Neural progenitor cell (in vitro differentiated cells): ENCODE data around the gene LRP5. TPM values are rescaled to one million over a fixed set of nuclear protein-coding genes. Genes with fewer than 3 reads are reported as not detected.
"Not testable (repeated sequence)": the region's sequence is repeated elsewhere in the genome, so short reads cannot be mapped to it uniquely, and the experiment has no call there.

ENCODE experiments used
- DNase-seq: peaks from one replicate; pipeline ENCODE4 v3.0.0-alpha.2; 2016; ENCODE audit warnings: low spot score
- H2AFZ ChIP-seq: fragments of 200-600 bp; sonication (generic); replicated peaks from 2 replicates; pipeline ENCODE4 v1.6.1; 2016; ENCODE audit warnings: antibody characterized with exemption
- H3F3A ChIP-seq: fragments of 200-600 bp; sonication (generic); 2 replicates; pipeline ENCODE4 v1.6.1; 2016; ENCODE audit warnings: antibody characterized with exemption, low read depth
- H3K27ac ChIP-seq: fragments of 200-600 bp; sonication (generic); 2 replicates; pipeline ENCODE4 v1.5.1; 2016; ENCODE audit warnings: mild to moderate bottlenecking
- H3K27me3 ChIP-seq: fragments of 200-600 bp; sonication (generic); 2 replicates; pipeline ENCODE4 v1.6.1; 2016; ENCODE audit warnings: mild to moderate bottlenecking, moderate library complexity
- H3K36me3 ChIP-seq: fragments of 200-600 bp; sonication (generic); 2 replicates; pipeline ENCODE4 v1.5.1; 2016
- H3K4me1 ChIP-seq: fragments of 200-600 bp; sonication (generic); 2 replicates; pipeline ENCODE4 v1.6.1; 2016; ENCODE audit warnings: mixed run types
- H3K4me2 ChIP-seq: fragments of 200-600 bp; sonication (generic); 2 replicates; pipeline ENCODE4 v1.6.1; 2016
- H3K4me3 ChIP-seq: fragments of 200-600 bp; sonication (generic); 2 replicates; pipeline ENCODE4 v1.5.1; 2016
- H3K79me2 ChIP-seq: fragments of 200-600 bp; sonication (generic); 2 replicates; pipeline ENCODE4 v1.6.1; 2016; ENCODE audit warnings: low read depth
- H3K9ac ChIP-seq: fragments of 200-600 bp; sonication (generic); 2 replicates; pipeline ENCODE4 v1.6.1; 2016
- H3K9me3 ChIP-seq: fragments of 200-600 bp; sonication (generic); 2 replicates; pipeline ENCODE4 v1.5.1; 2016; ENCODE audit warnings: low read depth
- H4K20me1 ChIP-seq: fragments of 200-600 bp; sonication (generic); 2 replicates; pipeline ENCODE4 v1.6.1; 2016; ENCODE audit warnings: low read depth
- H3K27ac Mint-ChIP-seq: 3 replicates; pipeline ENCODE4 v1.8.0; 2021; ENCODE audit warnings: mixed read lengths
- H3K27me3 Mint-ChIP-seq: 2 replicates; pipeline ENCODE4 v1.8.0; 2022; ENCODE audit warnings: low read depth, mild to moderate bottlenecking, inconsistent platforms, moderate library complexity, mixed read lengths; ENCODE audit not compliant: insufficient read depth
- H3K36me3 Mint-ChIP-seq: 3 replicates; pipeline ENCODE4 v1.8.0; 2021; ENCODE audit warnings: mixed read lengths
- H3K4me1 Mint-ChIP-seq: 3 replicates; pipeline ENCODE4 v1.8.0; 2021; ENCODE audit warnings: mixed read lengths
- H3K4me3 Mint-ChIP-seq: 3 replicates; pipeline ENCODE4 v1.8.0; 2021; ENCODE audit warnings: mild to moderate bottlenecking, moderate library complexity, mixed read lengths
- H3K9me3 Mint-ChIP-seq: 3 replicates; pipeline ENCODE4 v1.8.0; 2020; ENCODE audit warnings: mixed read lengths
- EZH2 ChIP-seq: fragments of 200-600 bp; sonication (generic); IDR thresholded peaks from 2 replicates; pipeline ENCODE4 v1.6.1; 2017; ENCODE audit warnings: antibody characterized with exemption, mild to moderate bottlenecking, moderate library complexity
- EZH2phosphoT487 ChIP-seq: fragments of 200-600 bp; sonication (generic); IDR thresholded peaks from 2 replicates; pipeline ENCODE4 v1.6.1; 2017; ENCODE audit warnings: antibody characterized with exemption
- total RNA-seq: library from RNA; depleted of rRNA; stranded (reverse); fragments of >200 nt; gene quantifications from 2 replicates; pipeline ENCODE4 v1.2.3, GENCODE V29; 2015; ENCODE audit warnings: low replicate concordance
- TF ChIP-seq, protein P1 (sequence below): fragments of 200-600 bp; sonication (generic); IDR thresholded peaks from 2 replicates; pipeline ENCODE4 v1.5.1; 2017; ENCODE audit warnings: antibody characterized with exemption, mild to moderate bottlenecking

LRP5 gene
- total RNA-seq, 1 donor from 2014 or later: 7.3 TPM

DNA sequence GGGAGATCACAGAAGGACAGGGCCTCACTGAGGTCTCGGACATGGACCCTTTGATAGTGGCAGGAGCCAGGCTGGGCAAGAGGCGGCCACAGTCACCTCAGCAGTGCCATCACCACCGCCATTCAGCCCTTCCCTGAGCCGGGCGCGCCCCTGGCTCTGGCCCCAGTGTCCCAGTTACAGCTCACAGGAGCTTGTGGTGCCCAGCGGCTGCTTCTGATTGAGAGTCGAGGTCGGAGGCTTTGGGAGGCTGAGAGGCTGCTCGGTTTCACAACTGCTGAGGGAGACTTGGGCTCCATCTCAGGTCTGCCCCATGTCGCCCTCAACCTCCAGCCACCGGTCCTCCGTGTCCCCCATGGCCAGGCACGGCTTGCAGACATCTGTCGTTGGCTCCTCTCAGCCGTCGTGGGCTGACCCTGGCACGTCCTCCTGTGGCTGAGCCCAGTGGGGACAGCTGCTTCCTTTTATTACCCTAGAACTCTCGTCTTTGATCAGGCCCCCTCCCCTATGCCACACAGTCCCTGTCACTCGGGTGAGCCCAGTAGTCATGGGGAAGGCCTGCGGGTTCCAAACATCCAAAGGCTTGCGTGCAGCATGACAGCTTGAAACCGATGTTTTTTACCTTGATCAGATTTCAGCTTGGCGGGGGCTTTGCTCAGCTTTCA lies 119.7 kb downstream of the LRP5 start:
- Histone ChIP-seq H3K79me2 (no peaks in the 10 kb centered on the region), H3K9ac (no peak overlapping the region), H3F3A (no peaks in the 10 kb centered on the region), H2AFZ (no peak overlapping the region), H3K9me3 (peaks cover 6% of the 10 kb centered on the region), H3K4me3 (no peak overlapping the region), H3K4me1 (no peaks in the 10 kb centered on the region), H4K20me1 (no peaks in the 10 kb centered on the region), H3K4me2 (no peak overlapping the region), H3K27me3 (no peaks in the 10 kb centered on the region), H3K36me3 (peaks cover 6% of the 10 kb centered on the region), H3K27ac (no peak overlapping the region)
- Mint-ChIP-seq H3K4me3 (no peak overlapping the region), H3K27me3 (peaks cover 5% of the 10 kb centered on the region), H3K27ac (no peak overlapping the region), H3K36me3 (peaks cover 28% of the 10 kb centered on the region), H3K9me3 (peaks cover 21% of the 10 kb centered on the region), H3K4me1 (peaks cover 2% of the 10 kb centered on the region)
- TF ChIP-seq, protein P1, sequence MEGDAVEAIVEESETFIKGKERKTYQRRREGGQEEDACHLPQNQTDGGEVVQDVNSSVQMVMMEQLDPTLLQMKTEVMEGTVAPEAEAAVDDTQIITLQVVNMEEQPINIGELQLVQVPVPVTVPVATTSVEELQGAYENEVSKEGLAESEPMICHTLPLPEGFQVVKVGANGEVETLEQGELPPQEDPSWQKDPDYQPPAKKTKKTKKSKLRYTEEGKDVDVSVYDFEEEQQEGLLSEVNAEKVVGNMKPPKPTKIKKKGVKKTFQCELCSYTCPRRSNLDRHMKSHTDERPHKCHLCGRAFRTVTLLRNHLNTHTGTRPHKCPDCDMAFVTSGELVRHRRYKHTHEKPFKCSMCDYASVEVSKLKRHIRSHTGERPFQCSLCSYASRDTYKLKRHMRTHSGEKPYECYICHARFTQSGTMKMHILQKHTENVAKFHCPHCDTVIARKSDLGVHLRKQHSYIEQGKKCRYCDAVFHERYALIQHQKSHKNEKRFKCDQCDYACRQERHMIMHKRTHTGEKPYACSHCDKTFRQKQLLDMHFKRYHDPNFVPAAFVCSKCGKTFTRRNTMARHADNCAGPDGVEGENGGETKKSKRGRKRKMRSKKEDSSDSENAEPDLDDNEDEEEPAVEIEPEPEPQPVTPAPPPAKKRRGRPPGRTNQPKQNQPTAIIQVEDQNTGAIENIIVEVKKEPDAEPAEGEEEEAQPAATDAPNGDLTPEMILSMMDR: no peak
- no peak for TF ChIP-seq EZH2phosphoT487
- no peak for TF ChIP-seq EZH2
- DNase-seq: no peak

DNA sequence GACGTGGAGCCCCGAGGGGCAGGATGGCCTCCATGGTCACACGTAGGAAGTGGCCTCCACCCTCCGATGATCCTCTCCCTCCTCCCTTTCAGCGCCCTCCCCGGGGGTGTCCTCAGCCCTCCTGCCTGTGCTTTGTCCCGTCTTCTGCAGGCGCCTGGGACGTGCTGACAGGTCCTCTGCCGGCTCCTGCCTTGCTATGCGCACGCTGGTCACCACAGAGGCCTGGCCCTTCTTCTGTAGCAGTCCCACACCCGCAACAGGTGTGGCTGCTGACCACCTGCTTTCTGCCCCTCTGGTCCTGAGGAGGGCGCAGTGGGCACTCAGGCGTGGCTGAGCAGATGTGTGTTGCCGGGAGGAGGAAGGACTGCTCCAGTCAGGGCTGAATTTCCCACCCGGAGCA lies 120.5 kb downstream of the LRP5 start:
- H3K9ac ChIP-seq: no peak overlapping the region
- no peaks in the 10 kb centered on the region for H4K20me1 ChIP-seq
- Mint-ChIP-seq H3K9me3 (peaks cover 21% of the 10 kb centered on the region), H3K27ac (no peak overlapping the region), H3K27me3 (peaks cover 5% of the 10 kb centered on the region), H3K36me3 (peaks cover 29% of the 10 kb centered on the region), H3K4me1 (peaks cover 5% of the 10 kb centered on the region), H3K4me3 (no peak overlapping the region)
- no peaks in the 10 kb centered on the region for H3K79me2 ChIP-seq
- no peak overlapping the region for H3K4me3 ChIP-seq
- no peaks in the 10 kb centered on the region for H3K27me3 ChIP-seq
- no peak overlapping the region for H3K27ac ChIP-seq
- H3K4me2 ChIP-seq: no peak overlapping the region
- peaks cover 6% of the 10 kb centered on the region for H3K36me3 ChIP-seq
- peaks cover 6% of the 10 kb centered on the region for H3K9me3 ChIP-seq
- H2AFZ ChIP-seq: no peak overlapping the region
- no peak for DNase-seq
- TF ChIP-seq EZH2: no peak
- TF ChIP-seq, protein P1: no peak
- no peak for TF ChIP-seq EZH2phosphoT487
- H3K4me1 ChIP-seq: no peaks in the 10 kb centered on the region
- no peaks in the 10 kb centered on the region for H3F3A ChIP-seq

DNA sequence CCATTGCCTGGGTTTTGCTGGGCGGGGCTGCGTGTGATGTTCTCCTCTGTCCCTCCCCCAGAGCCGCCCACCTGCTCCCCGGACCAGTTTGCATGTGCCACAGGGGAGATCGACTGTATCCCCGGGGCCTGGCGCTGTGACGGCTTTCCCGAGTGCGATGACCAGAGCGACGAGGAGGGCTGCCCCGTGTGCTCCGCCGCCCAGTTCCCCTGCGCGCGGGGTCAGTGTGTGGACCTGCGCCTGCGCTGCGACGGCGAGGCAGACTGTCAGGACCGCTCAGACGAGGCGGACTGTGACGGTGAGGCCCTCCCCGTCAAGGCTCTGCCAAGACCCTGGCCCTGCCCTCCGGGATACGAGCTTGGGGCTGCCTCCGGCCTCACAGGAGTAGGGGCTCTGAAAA lies 121.2 kb downstream of the LRP5 start:
- H3K4me3 Mint-ChIP-seq: no peak overlapping the region
- peaks cover 6% of the 10 kb centered on the region for H3K9me3 ChIP-seq
- TF ChIP-seq EZH2 (no peak), EZH2phosphoT487 (no peak)
- TF ChIP-seq, protein P1: no peak
- H3K4me1 Mint-ChIP-seq: peaks cover 5% of the 10 kb centered on the region
- H3K4me3 ChIP-seq: no peak overlapping the region
- no peaks in the 10 kb centered on the region for H3F3A ChIP-seq
- peaks cover 6% of the 10 kb centered on the region for H3K36me3 ChIP-seq
- H3K4me2 ChIP-seq: no peak overlapping the region
- no peaks in the 10 kb centered on the region for H3K27me3 ChIP-seq
- H3K9ac ChIP-seq: no peak overlapping the region
- H3K9me3 Mint-ChIP-seq: peaks cover 17% of the 10 kb centered on the region
- H3K79me2 ChIP-seq: no peaks in the 10 kb centered on the region
- no peak overlapping the region for H3K27ac ChIP-seq
- H3K36me3 Mint-ChIP-seq: peaks cover 25% of the 10 kb centered on the region
- H3K4me1 ChIP-seq: no peaks in the 10 kb centered on the region
- H3K27me3 Mint-ChIP-seq: peaks cover 5% of the 10 kb centered on the region
- DNase-seq: no peak
- H4K20me1 ChIP-seq: no peaks in the 10 kb centered on the region
- H3K27ac Mint-ChIP-seq: no peak overlapping the region
- no peak overlapping the region for H2AFZ ChIP-seq

DNA sequence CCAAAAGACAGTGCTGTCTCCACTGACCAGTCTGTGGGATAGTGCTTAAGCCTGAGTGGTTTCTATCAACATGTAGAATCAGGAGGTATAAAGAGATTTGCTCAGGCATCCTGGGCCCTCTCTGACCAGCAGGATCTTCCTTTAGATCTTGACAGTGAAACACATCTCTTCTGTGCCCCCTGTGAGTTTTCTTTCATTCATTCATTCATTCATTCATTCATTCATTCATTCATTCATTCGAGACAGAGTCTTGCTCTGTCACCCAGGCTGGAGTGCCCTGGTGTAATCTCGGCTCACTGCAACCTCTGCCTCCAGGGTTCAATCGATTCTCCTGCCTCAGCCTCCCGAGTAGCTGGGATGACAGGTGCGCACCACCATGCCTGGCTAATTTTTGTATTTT lies 121.8 kb downstream of the LRP5 start:
- not testable (repeated sequence) for DNase-seq, H3K27me3 Mint-ChIP-seq, H2AFZ ChIP-seq, H3K4me2 ChIP-seq, H3K36me3 ChIP-seq, H3K9me3 ChIP-seq, H3K27ac Mint-ChIP-seq, H3F3A ChIP-seq, H3K79me2 ChIP-seq, H3K4me1 Mint-ChIP-seq, H3K4me3 ChIP-seq, H3K4me3 Mint-ChIP-seq, H3K27me3 ChIP-seq, H3K27ac ChIP-seq, H3K4me1 ChIP-seq, H3K9ac ChIP-seq, H4K20me1 ChIP-seq
- H3K36me3 Mint-ChIP-seq: peaks cover 21% of the 10 kb centered on the region
- peaks cover 13% of the 10 kb centered on the region for H3K9me3 Mint-ChIP-seq
